SW480 (cell line): ENCODE measurements around the gene PLA2G4D.

ENCODE experiments used
- DNase-seq: peaks from one replicate; pipeline ENCODE4 v3.0.0-alpha.2; 2016; ENCODE audit warnings: low spot score

PLA2G4D gene

DNA sequence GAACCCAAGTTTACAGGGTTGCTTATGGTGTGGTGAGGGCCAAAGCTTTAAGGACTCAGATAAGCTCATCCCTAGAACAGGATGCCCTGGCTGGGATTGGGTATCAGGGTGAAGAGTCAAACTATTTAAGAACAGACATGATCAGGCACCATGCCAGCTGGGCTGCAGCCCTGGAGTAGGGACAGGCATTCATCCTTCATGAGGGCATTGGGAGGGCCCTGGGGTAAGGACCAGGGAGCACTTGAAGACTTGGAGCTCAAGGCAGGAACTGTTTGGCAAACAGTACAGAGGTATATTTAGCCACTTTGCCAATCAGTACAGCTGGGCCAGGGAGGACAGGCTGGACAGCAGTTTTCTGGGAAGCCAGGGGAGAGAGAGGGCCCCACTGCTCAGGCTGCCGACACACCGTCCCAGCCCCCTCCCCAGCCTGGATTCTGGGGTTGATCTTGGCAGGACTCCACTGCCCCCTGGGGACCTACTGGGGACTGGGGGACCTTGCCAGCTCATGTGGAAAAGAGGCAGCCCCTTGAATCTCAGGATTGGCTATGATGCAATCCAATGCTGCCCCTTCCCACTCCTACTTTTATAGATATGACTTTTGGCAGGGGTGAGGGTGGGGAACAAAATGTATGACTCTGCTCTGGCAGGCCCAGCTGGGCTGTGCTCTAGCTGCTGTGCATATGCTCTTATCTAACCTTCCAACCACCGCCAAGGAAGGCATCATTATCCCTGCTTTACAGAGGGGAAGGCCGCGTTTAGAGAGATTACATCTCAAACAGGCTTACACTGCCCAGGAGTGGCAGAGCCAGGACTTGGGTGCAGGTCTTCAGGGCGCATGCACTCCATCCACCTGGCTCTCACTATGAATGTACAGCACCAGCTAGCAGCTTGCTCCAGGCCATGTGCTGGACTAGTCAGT is 75.8 kb downstream of the PLA2G4D start:
- no peak for DNase-seq
